Gastroesophageal sphincter (tissue), 4 donors: Measurements from ENCODE around the gene TMEM100. TPM values are rescaled to one million over a fixed set of nuclear protein-coding genes. Genes with fewer than 3 reads are reported as not detected.

Source experiments
- ATAC-seq: fragments of 150-250 bp; one replicate; pipeline ENCODE4 v1.9.1; 2016; ENCODE audit warnings: mild to moderate bottlenecking, moderate library complexity
- H3K27ac ChIP-seq, 4 donors: fragments of 200-600 bp; sonication (generic) in 3 of 4; 1 replicate in 3 of 4; 2 replicates in 1 of 4; pipeline ENCODE4 v1.5.1; 2016 to 2019
- H3K27me3 ChIP-seq: fragments of 200-600 bp; sonication (generic); one replicate; pipeline ENCODE4 v1.5.1; 2019
- H3K36me3 ChIP-seq, 2 donors: fragments of 200-600 bp; sonication (generic); one replicate each; pipeline ENCODE4 v1.5.1; 2019; ENCODE audit warnings: control low read depth in 1 of 2
- H3K4me1 ChIP-seq, 3 donors: fragments of 200-600 bp; sonication (generic); 1 replicate in 2 of 3; 2 replicates in 1 of 3; pipeline ENCODE4 v1.5.1; 2016 to 2019; ENCODE audit warnings: control low read depth in 2 of 3
- H3K4me3 ChIP-seq, 2 donors: fragments of 200-600 bp; sonication (generic); one replicate each; pipeline ENCODE4 v1.5.1; 2019; ENCODE audit warnings: mild to moderate bottlenecking in 1 of 2, moderate library complexity in 1 of 2
- H3K9me3 ChIP-seq, 3 donors: fragments of 200-600 bp; sonication (generic); one replicate each; pipeline ENCODE4 v1.5.1; 2017 to 2019; ENCODE audit warnings: control low read depth in 2 of 3
- CTCF ChIP-seq, 4 experiments: fragments of 200-600 bp in 2 of 4; fragments of 450-650 bp in 2 of 4; sonication (generic) in 1 of 4; IDR thresholded peaks; one replicate each; pipeline ENCODE4 v1.5.1; 2017 to 2019; ENCODE audit warnings: antibody characterized with exemption in 4 of 4, mild to moderate bottlenecking in 2 of 4, moderate library complexity in 2 of 4
- EP300 ChIP-seq: sonication (generic); formaldehyde crosslinking; IDR thresholded peaks from one replicate; pipeline ENCODE4 v1.6.1; 2017; ENCODE audit warnings: antibody characterized with exemption, mild to moderate bottlenecking
- POLR2A ChIP-seq, 2 donors: fragments of 450-650 bp; IDR thresholded peaks; one replicate each; pipeline ENCODE4 v1.6.1; 2017; ENCODE audit warnings: antibody characterized with exemption in 2 of 2, mild to moderate bottlenecking in 2 of 2, moderate library complexity in 1 of 2
- POLR2AphosphoS5 ChIP-seq: sonication (generic); formaldehyde crosslinking; IDR thresholded peaks from one replicate; pipeline ENCODE4 v1.6.1; 2017; ENCODE audit warnings: antibody characterized with exemption
- WGBS, 2 donors: methylation state at CpG; one replicate each; pipeline ENCODE4 v1.1.5; 2018; ENCODE audit warnings: low coverage in 1 of 2; 5-methylcytosine and 5-hydroxymethylcytosine counted together
- total RNA-seq, 4 donors: library from RNA; depleted of rRNA; stranded (reverse); fragments of >200 nt; gene quantifications; one replicate each; pipeline ENCODE4 v1.1.0, GENCODE V29; 2016

TMEM100 gene
- total RNA-seq: 10 to 100 TPM in 2 of 4 donors, 1 to 10 TPM in 2; 3.7 to 63.8 (median 10.4) TPM

DNA sequence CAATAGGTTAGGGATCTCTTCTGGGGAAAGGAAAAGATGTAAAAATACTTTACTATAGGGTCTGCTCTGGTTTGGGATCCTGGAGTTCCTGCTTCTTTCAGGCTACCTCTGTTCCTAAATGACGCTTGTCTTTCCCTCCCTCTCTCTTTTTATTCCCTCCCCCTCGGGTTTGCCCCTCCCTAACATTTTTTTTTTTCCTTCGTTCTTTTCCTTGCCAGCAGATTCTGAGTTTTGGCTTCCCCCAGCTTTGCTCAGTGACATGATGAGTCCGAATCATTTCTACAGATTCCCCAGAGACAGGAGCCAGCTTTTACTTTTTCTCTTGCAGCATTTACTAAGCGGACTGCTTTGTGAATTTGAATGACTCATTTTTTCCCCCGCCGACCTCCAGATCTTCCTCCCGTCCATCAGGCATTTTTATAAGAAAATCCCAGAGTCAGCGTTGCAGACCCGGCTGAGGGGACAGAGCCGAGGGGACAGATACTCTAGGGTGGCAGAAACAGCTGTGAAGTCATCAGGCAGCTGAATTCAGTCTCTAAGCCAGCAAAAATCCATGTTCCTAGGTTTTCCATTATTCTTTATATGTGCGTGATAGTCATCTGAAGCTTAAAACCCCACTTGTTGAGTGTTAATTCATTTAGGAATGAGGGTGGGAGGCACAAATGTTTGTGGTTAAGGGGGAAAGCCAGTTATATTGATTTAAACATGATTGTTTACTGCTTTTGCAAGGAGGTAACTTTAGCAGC is at the start of gene TMEM100:
Gene TMEM100 (minus strand): TSS at position 123 of the 746 bp plus-strand sequence. CDS start 1,794 bp downstream, outside the sequence.
- WGBS, 2 donors: 0 to 5% methylated on average over 9 to 12 of the region's 12 CpGs
- Histone ChIP-seq H3K27me3 (no peaks in the 10 kb centered on the region), H3K36me3 (peaks cover 0 to 5% of the 10 kb centered on the region in 2 donors), H3K9me3 (no peaks in the 10 kb centered on the region), H3K4me3 (peak within 1 kb of the TSS; percentile 47 to 49), H3K4me1 (peaks cover 3 to 73% (median 9%) of the 10 kb centered on the region in 3 donors), H3K27ac (peak within 1 kb of the TSS; percentile 69 to 80 (median 74))
- peak; percentile 66 for TF ChIP-seq POLR2AphosphoS5
- no peak for TF ChIP-seq CTCF (IDR thresholded peaks at IDR 0.05)
- TF ChIP-seq POLR2A (IDR thresholded peaks at IDR 0.05): peak in 1 of 2 donors; percentile 32
- peak; percentile 83 for ATAC-seq

GRCh38 chr17:55772086-55772485 is 49.4 kb upstream of the TMEM100 start:
- H3K36me3 ChIP-seq: peaks cover 4 to 87% of the 10 kb centered on the region in 2 donors
- no peaks in the 10 kb centered on the region for H3K27me3 ChIP-seq
- no peak for ATAC-seq
- TF ChIP-seq POLR2AphosphoS5 (no peak), CTCF (IDR thresholded peaks at IDR 0.05) (no peak), EP300 (no peak), POLR2A (IDR thresholded peaks at IDR 0.05) (no peak)
- no peak overlapping the region for H3K4me3 ChIP-seq
- H3K27ac ChIP-seq: no peak overlapping the region
- peaks cover 4 to 21% (median 7%) of the 10 kb centered on the region in 3 donors for H3K4me1 ChIP-seq
- H3K9me3 ChIP-seq: no peaks in the 10 kb centered on the region
- WGBS, 2 donors: 90% methylated on average over 4 to 5 of the region's 7 CpGs

GRCh38 chr17:55770196-55770870 is 47.7 kb upstream of the TMEM100 start:
- Histone ChIP-seq H3K27ac (peak overlapping the region in 1 of 4 donors; percentile 37), H3K36me3 (peaks cover 0 to 69% of the 10 kb centered on the region in 2 donors), H3K9me3 (no peaks in the 10 kb centered on the region), H3K27me3 (no peaks in the 10 kb centered on the region), H3K4me3 (no peak overlapping the region), H3K4me1 (peaks cover 4 to 21% (median 7%) of the 10 kb centered on the region in 3 donors)
- TF ChIP-seq POLR2A (IDR thresholded peaks at IDR 0.05): no peak
- peak; percentile 66 to 82 (median 72) for TF ChIP-seq CTCF (IDR thresholded peaks at IDR 0.05)
- peak; percentile 79 for ATAC-seq
- 38 to 42% methylated on average over 3 to 4 of the region's 4 CpGs for WGBS, 2 donors

DNA sequence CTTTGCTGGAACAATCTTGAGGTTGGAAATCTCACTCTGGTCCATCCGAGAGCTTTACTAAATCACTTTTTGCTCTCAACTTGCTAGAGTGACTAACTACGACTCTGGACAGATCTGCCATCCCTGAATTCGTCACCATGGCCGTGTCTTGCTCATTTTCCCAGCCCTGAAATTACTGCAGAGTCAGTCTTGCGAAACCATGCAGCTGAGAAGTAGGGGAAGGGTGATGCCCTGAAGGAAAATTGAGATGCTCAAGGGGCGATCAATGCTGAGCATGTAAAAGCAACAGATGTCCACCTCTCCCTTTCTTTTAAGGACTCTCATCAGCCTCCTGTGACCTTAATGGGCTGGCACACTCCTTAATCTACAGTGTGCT is 46.9 kb upstream of the TMEM100 start:
- H3K4me3 ChIP-seq: no peak overlapping the region
- no peaks in the 10 kb centered on the region for H3K27me3 ChIP-seq
- H3K27ac ChIP-seq: peak overlapping the region in 3 of 4 donors; percentile 37 to 59 (median 42)
- WGBS, 2 donors: 80% methylated on average over 6 of the region's 6 CpGs; no CpG with 5 or more reads in 1 of the 2 donors
- ATAC-seq: peak; percentile 66
- no peaks in the 10 kb centered on the region for H3K9me3 ChIP-seq
- peaks cover 0 to 62% of the 10 kb centered on the region in 2 donors for H3K36me3 ChIP-seq
- TF ChIP-seq POLR2A (IDR thresholded peaks at IDR 0.05) (no peak), EP300 (no peak), CTCF (IDR thresholded peaks at IDR 0.05) (no peak), POLR2AphosphoS5 (peak; percentile 14)
- peaks cover 4 to 21% (median 7%) of the 10 kb centered on the region in 3 donors for H3K4me1 ChIP-seq
